ENCODE measurements around the gene APBB2.

DNA sequence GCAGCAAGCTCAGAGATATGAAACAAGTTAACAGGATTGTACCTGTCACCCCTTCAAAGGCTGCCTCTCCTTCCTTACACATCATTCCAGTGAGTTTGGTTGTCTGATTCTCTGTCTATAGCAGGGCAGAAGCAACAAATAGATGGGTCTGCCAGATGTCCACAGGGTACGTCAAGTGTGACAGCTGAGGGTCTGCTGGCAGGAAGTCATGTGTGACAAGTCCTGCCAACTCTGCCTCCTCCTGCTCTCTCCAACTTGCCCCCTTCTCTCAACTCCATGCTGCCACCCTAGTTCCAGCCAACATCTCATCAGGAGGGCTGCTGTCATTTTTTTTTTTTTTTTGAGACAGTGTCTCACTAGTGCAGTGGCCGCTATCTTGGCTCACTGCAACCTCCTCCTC is 355.4 kb downstream of the APBB2 start:
- TF ChIP-seq, protein P1, sequence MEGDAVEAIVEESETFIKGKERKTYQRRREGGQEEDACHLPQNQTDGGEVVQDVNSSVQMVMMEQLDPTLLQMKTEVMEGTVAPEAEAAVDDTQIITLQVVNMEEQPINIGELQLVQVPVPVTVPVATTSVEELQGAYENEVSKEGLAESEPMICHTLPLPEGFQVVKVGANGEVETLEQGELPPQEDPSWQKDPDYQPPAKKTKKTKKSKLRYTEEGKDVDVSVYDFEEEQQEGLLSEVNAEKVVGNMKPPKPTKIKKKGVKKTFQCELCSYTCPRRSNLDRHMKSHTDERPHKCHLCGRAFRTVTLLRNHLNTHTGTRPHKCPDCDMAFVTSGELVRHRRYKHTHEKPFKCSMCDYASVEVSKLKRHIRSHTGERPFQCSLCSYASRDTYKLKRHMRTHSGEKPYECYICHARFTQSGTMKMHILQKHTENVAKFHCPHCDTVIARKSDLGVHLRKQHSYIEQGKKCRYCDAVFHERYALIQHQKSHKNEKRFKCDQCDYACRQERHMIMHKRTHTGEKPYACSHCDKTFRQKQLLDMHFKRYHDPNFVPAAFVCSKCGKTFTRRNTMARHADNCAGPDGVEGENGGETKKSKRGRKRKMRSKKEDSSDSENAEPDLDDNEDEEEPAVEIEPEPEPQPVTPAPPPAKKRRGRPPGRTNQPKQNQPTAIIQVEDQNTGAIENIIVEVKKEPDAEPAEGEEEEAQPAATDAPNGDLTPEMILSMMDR (conservative IDR thresholded peaks at IDR 0.05; ENCODE audit: low read depth in 2 of 2): no peak
- TF ChIP-seq POLR2AphosphoS5 (IDR thresholded peaks at IDR 0.05; ENCODE audit: low read depth) (no peak), ZNF331 (CRISPR knock-in tag; IDR thresholded peaks at IDR 0.05; ENCODE audit: low read depth) (no peak)
- TF ChIP-seq, protein P2, sequence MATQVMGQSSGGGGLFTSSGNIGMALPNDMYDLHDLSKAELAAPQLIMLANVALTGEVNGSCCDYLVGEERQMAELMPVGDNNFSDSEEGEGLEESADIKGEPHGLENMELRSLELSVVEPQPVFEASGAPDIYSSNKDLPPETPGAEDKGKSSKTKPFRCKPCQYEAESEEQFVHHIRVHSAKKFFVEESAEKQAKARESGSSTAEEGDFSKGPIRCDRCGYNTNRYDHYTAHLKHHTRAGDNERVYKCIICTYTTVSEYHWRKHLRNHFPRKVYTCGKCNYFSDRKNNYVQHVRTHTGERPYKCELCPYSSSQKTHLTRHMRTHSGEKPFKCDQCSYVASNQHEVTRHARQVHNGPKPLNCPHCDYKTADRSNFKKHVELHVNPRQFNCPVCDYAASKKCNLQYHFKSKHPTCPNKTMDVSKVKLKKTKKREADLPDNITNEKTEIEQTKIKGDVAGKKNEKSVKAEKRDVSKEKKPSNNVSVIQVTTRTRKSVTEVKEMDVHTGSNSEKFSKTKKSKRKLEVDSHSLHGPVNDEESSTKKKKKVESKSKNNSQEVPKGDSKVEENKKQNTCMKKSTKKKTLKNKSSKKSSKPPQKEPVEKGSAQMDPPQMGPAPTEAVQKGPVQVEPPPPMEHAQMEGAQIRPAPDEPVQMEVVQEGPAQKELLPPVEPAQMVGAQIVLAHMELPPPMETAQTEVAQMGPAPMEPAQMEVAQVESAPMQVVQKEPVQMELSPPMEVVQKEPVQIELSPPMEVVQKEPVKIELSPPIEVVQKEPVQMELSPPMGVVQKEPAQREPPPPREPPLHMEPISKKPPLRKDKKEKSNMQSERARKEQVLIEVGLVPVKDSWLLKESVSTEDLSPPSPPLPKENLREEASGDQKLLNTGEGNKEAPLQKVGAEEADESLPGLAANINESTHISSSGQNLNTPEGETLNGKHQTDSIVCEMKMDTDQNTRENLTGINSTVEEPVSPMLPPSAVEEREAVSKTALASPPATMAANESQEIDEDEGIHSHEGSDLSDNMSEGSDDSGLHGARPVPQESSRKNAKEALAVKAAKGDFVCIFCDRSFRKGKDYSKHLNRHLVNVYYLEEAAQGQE (IDR thresholded peaks at IDR 0.05; ENCODE audit: unreplicated experiment): no peak
